Body of pancreas (tissue), 4 donors: ENCODE data around the gene CTNND1. TPM values are rescaled to one million over a fixed set of nuclear protein-coding genes. Genes with fewer than 3 reads are reported as not detected.
A peak's percentile ranks its signal among the peaks of the same experiment; 100 is the strongest.

Experiments used
- ATAC-seq: fragments of 150-250 bp; one replicate; pipeline ENCODE4 v1.9.1; 2016
- DNase-seq, 4 donors: peaks; one replicate each; pipeline ENCODE4 v3.0.0-alpha.2; 2019
- H3K27ac ChIP-seq, 4 donors: fragments of 200-600 bp; sonication (generic); 1 replicate in 3 of 4; 2 replicates in 1 of 4; pipeline versions ENCODE4 v1.5.1 to v1.6.1; 2016 to 2019; ENCODE audit warnings: mild to moderate bottlenecking in 1 of 4, mixed read lengths in 1 of 4, moderate library complexity in 1 of 4
- H3K27me3 ChIP-seq, 2 donors: fragments of 200-600 bp; sonication (generic); one replicate each; pipeline ENCODE4 v1.6.0; 2016; ENCODE audit warnings: mild to moderate bottlenecking in 1 of 2
- H3K36me3 ChIP-seq, 2 donors: fragments of 200-600 bp; sonication (generic); replicated peaks in 1 of 2; 2 replicates each; pipeline ENCODE4 v1.5.1; 2016; ENCODE audit warnings: low read depth in 2 of 2; ENCODE audit not compliant: insufficient read depth in 1 of 2
- H3K4me1 ChIP-seq: fragments of 200-600 bp; sonication (generic); one replicate; pipeline ENCODE4 v1.6.0; 2016
- H3K4me3 ChIP-seq, 2 donors: fragments of 200-600 bp; sonication (generic); 1 replicate in 1 of 2; 2 replicates in 1 of 2; pipeline ENCODE4 v1.5.1; 2016 to 2019
- H3K9me3 ChIP-seq, 3 donors: fragments of 200-600 bp; sonication (generic); 1 replicate in 2 of 3; 2 replicates in 1 of 3; pipeline ENCODE4 v1.5.1; 2016
- POLR2A ChIP-seq, 3 donors: fragments of 450-650 bp; IDR thresholded peaks; one replicate each; pipeline ENCODE4 v1.6.1; 2016; ENCODE audit warnings: antibody characterized with exemption in 3 of 3, mild to moderate bottlenecking in 2 of 3
- WGBS, 2 donors: methylation state at CpG; one replicate each; pipeline ENCODE4 v1.1.5; 2017; 5-methylcytosine and 5-hydroxymethylcytosine counted together
- intact Hi-C: fragments of 100-400 bp; cut with DNase I; formaldehyde crosslinking; loops from one replicate; pipeline ENCODE4 v1.15.1; 2023
- total RNA-seq, 2 donors: library from RNA; depleted of rRNA; stranded (reverse); fragments of >200 nt; gene quantifications; one replicate each; pipeline ENCODE4 v1.1.0, GENCODE V29; 2016
- TF ChIP-seq, protein P1 (sequence below), 7 experiments: fragments of 450-650 bp in 4 of 7; fragments of 200-600 bp in 3 of 7; sonication (generic) in 3 of 7; IDR thresholded peaks; one replicate each; pipeline ENCODE4 v1.5.1; 2016 to 2019; ENCODE audit warnings: antibody characterized with exemption in 7 of 7

The CTNND1 gene
- total RNA-seq, 2 donors from 2014 or later, result 115 to 178 TPM

DNA sequence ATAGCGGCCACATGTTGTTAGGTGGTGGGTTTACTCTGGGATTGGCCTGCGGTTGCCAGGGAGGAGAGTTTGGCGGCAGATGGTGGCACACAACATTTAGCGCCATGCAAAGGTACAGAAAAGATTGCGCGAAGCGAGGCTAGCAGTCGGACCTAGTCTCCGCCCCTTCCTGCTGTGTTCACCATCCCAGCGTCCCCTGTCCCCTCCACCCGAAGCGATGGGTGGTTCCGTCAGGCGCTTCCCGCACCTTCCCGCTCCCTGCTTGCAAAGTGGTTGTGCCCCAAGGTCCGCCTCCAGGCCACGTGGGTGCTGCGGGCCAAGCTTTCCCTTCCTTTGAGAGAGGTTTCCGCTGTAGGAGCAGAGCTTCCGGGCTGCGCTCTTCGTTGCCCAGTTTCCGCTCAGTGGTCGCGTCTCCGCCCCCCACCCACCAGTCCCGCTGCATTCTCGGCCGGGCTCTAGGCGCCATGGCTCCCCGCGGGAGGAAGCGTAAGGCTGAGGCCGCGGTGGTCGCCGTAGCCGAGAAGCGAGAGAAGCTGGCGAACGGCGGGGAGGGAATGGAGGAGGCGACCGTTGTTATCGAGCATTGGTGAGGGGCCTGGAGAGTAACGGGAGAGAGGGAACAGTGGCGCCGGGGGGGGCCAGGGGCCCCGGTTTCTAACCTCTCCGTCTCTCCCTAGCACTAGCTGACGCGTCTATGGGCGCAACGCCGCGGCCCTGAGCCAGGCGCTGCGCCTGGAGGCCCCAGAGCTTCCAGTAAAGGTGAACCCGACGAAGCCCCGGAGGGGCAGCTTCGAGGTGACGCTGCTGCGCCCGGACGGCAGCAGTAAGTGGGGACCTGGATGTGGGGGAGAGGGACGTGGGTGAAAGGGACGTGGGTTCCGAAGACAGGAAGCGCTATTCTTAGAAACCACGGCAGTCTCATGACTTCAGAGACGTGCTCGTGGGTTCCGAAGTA is 20.2 kb upstream of the CTNND1 start, which contains the start of gene SELENOH:
TSS of gene SELENOH (plus strand) at position 360 of the 955 bp plus-strand sequence. CDS start at position 465, 105 bp downstream.
- H3K36me3 ChIP-seq, result no peaks in the 10 kb centered on the region
- WGBS, 2 donors, result 1 to 2% methylated on average over 34 to 75 of the region's 75 CpGs
- ATAC-seq (peak; percentile 100), DNase-seq (peak; percentile 96 to 98 (median 96))
- H3K4me1 ChIP-seq, result peaks cover 16% of the 10 kb centered on the region
- peak within 1 kb of the TSS; percentile 81 to 91 for H3K4me3 ChIP-seq
- intact Hi-C loops, result no loop called here
- H3K27ac ChIP-seq, result peak within 1 kb of the TSS; percentile 66 to 94 (median 76)
- no peaks in the 10 kb centered on the region for H3K27me3 ChIP-seq
- TF ChIP-seq POLR2A (IDR thresholded peaks at IDR 0.05), result peak; percentile 78 to 94 (median 94)
- TF ChIP-seq, protein P1, sequence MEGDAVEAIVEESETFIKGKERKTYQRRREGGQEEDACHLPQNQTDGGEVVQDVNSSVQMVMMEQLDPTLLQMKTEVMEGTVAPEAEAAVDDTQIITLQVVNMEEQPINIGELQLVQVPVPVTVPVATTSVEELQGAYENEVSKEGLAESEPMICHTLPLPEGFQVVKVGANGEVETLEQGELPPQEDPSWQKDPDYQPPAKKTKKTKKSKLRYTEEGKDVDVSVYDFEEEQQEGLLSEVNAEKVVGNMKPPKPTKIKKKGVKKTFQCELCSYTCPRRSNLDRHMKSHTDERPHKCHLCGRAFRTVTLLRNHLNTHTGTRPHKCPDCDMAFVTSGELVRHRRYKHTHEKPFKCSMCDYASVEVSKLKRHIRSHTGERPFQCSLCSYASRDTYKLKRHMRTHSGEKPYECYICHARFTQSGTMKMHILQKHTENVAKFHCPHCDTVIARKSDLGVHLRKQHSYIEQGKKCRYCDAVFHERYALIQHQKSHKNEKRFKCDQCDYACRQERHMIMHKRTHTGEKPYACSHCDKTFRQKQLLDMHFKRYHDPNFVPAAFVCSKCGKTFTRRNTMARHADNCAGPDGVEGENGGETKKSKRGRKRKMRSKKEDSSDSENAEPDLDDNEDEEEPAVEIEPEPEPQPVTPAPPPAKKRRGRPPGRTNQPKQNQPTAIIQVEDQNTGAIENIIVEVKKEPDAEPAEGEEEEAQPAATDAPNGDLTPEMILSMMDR (IDR thresholded peaks at IDR 0.05), result peak in 1 of 7 experiments; percentile 18
- H3K9me3 ChIP-seq, result no peaks in the 10 kb centered on the region

DNA sequence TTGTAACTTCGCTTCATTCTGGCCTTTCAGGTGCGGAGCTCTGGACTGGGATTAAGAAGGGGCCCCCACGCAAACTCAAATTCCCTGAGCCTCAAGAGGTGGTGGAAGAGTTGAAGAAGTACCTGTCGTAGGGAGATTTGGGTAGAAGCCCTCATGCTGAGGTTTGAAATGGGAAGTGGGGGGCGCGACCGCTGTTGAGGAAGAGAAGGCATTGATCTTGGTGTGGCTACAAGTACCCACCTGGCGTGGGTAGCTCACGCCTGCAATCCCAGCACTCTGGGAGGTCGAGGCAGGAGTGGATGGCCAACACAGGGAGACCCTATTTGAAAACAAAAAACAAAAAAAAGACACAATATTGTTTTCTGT is 19.5 kb upstream of the CTNND1 start:
- WGBS, 2 donors, result 3 to 5% methylated on average over 10 of the region's 10 CpGs
- no peak for DNase-seq
- intact Hi-C loops, result no loop called here
- Histone ChIP-seq H3K4me3 (peak overlapping the region; percentile 81 to 91), H3K27ac (peak overlapping the region in 3 of 4 donors; percentile 67 to 94 (median 86)), H3K27me3 (no peaks in the 10 kb centered on the region), H3K36me3 (no peaks in the 10 kb centered on the region), H3K9me3 (no peaks in the 10 kb centered on the region), H3K4me1 (peaks cover 16% of the 10 kb centered on the region)
- ATAC-seq, result no peak
- TF ChIP-seq POLR2A (IDR thresholded peaks at IDR 0.05), result no peak
- TF ChIP-seq, protein P1 (IDR thresholded peaks at IDR 0.05), result no peak

DNA sequence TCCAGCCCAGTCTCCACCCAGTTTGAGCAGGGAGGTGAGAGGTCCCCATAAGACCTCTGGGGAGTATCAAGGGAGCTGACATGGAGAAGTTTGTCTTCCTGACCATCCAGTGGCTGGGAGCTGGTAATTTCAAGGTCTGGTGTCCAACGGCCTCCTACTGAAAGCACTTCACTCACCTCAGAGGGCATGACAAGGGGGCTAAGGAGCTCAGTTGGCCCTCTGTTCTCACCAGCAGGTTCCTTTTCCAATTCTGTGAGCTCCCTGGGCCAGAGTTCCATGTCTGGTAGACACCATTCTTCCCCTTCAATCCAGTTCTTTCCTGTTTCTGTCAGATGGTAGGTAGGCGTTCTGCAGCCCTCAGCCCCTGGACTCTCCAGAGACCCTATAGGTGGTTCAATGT is 17.2 kb upstream of the CTNND1 start:
- 74 to 86% methylated on average over 2 of the region's 2 CpGs for WGBS, 2 donors
- intact Hi-C loops, result no loop called here
- Histone ChIP-seq H3K4me1 (peaks cover 16% of the 10 kb centered on the region), H3K36me3 (no peaks in the 10 kb centered on the region), H3K4me3 (no peak overlapping the region), H3K27ac (no peak overlapping the region), H3K27me3 (no peaks in the 10 kb centered on the region), H3K9me3 (no peaks in the 10 kb centered on the region)
- DNase-seq (no peak), ATAC-seq (no peak)
- no peak for TF ChIP-seq POLR2A (IDR thresholded peaks at IDR 0.05)
- TF ChIP-seq, protein P1 (IDR thresholded peaks at IDR 0.05), result no peak

DNA sequence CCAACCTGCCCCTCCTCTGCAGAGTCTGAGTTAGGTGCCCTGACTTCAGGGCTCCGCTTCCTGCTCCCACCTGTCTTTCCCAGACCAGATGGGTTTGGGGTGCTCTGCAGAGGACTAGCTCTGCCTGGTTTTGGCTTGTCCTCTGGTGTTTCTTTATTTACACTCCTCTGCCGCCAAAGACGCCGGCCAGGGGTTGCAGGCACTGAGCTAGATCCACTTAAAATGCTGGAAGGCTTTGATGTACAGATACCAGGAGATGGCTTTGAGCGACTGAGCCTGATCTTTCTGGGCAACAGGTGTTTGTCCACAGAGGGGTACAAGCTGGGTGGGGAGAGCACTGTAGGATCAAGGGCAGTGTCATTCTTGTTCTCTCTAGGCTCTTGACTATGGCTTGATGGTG is 16.4 kb upstream of the CTNND1 start:
- WGBS, 2 donors, result 82 to 88% methylated on average over 5 of the region's 5 CpGs
- ATAC-seq (no peak), DNase-seq (no peak)
- Histone ChIP-seq H3K36me3 (no peaks in the 10 kb centered on the region), H3K9me3 (no peaks in the 10 kb centered on the region), H3K27me3 (no peaks in the 10 kb centered on the region), H3K27ac (no peak overlapping the region), H3K4me1 (peaks cover 16% of the 10 kb centered on the region), H3K4me3 (no peak overlapping the region)
- intact Hi-C loops, result no loop called here
- TF ChIP-seq, protein P1 (IDR thresholded peaks at IDR 0.05), result no peak
- no peak for TF ChIP-seq POLR2A (IDR thresholded peaks at IDR 0.05)
